IPS-18a (cell line): ENCODE measurements around the gene SHANK2.

Experiments
- H3K27ac ChIP-seq: one replicate; pipeline ENCODE4 v1.5.1; 2013; ENCODE audit warnings: low read length
- H3K27me3 ChIP-seq: one replicate; pipeline ENCODE4 v1.6.1; 2013; ENCODE audit warnings: mild to moderate bottlenecking, low read length; ENCODE audit not compliant: control insufficient read depth, insufficient read depth
- H3K36me3 ChIP-seq: one replicate; pipeline ENCODE4 v1.6.1; 2013; ENCODE audit warnings: low read depth, low read length; ENCODE audit not compliant: control insufficient read depth
- H3K4me1 ChIP-seq: one replicate; pipeline ENCODE4 v1.6.1; 2013; ENCODE audit warnings: low read depth, low read length; ENCODE audit not compliant: control insufficient read depth
- H3K4me3 ChIP-seq: one replicate; pipeline ENCODE4 v1.5.1; 2013; ENCODE audit warnings: low read length
- H3K9ac ChIP-seq: one replicate; pipeline ENCODE4 v1.6.1; 2013; ENCODE audit warnings: mild to moderate bottlenecking, low read length, moderate library complexity
- H3K9me3 ChIP-seq: one replicate; pipeline ENCODE4 v1.6.1; 2013; ENCODE audit warnings: low read depth, low read length; ENCODE audit not compliant: control insufficient read depth

SHANK2 gene

DNA sequence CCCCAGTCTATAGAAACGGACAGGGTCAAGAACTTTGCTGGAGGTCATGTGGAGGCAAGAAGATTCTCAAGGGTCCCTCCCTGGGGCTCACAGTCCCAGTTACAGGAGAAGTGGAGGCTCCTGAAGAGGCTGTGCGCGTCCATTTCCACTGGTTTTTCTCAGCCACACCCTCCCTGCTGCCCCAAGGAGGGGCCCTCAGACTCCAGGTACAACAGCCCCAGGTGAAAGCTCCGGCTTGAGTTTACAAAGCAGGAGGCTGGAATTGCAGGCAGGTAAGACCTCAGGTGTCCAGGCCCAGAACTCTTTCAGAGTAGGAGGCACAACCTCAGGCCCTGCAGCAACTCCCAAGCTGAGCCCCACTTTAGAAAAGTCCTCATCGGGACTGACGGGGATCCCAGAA, 3.1 kb downstream of the SHANK2 start:
- Histone ChIP-seq H3K9ac (no peak overlapping the region), H3K4me1 (peaks cover 68% of the 10 kb centered on the region), H3K4me3 (peak overlapping the region; percentile 1)

DNA sequence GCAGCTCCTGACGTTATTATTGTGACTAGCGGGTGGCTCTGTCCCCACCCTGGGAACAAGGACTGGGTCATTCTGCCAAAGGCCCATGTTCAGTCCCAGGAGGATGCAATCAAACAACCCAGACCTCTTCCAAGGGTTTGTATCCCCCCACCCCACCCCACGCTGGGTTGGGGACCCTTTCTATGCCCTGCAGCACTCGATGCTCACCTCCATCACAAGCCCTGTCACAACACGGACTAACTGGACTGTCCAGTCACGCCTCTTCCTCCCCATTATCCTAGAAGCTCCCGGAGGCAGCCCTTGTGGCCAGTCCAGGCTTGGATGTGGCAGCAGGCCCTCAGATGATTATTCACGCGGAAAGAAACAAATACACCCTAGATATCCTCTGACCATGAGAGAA, 3.7 kb downstream of the SHANK2 start:
- H3K4me1 ChIP-seq, result peaks cover 69% of the 10 kb centered on the region
- peaks cover 17% of the 10 kb centered on the region for H3K27me3 ChIP-seq
- H3K9ac ChIP-seq, result no peak overlapping the region
- H3K27ac ChIP-seq, result no peak overlapping the region
- no peaks in the 10 kb centered on the region for H3K36me3 ChIP-seq
- H3K9me3 ChIP-seq, result no peaks in the 10 kb centered on the region
- H3K4me3 ChIP-seq, result no peak overlapping the region

More for the DNA sequence above, 3.1 kb downstream of the SHANK2 start:
- Histone ChIP-seq H3K27me3 (peaks cover 17% of the 10 kb centered on the region), H3K27ac (no peak overlapping the region), H3K9me3 (no peaks in the 10 kb centered on the region), H3K36me3 (no peaks in the 10 kb centered on the region)

DNA sequence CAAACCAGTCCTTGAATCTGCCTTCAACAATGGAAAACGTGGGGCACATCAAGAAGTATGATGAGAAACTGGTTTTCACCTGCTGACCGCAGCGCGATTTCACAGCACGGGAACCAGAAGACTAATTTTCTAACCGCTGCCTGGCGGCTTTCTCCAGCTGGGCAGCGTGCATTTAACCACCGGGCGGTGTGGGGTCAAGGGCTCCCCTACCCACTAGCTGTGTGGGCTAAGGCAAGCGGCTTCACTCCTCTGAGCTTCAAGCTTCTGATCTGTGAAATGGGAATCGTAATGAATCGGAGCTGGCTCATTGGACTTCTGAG, 4.2 kb downstream of the SHANK2 start:
- H3K27me3 ChIP-seq, result peaks cover 17% of the 10 kb centered on the region
- no peaks in the 10 kb centered on the region for H3K36me3 ChIP-seq
- H3K27ac ChIP-seq, result no peak overlapping the region
- H3K4me3 ChIP-seq, result no peak overlapping the region
- H3K4me1 ChIP-seq, result peaks cover 66% of the 10 kb centered on the region
- H3K9ac ChIP-seq, result no peak overlapping the region
- H3K9me3 ChIP-seq, result no peaks in the 10 kb centered on the region

DNA sequence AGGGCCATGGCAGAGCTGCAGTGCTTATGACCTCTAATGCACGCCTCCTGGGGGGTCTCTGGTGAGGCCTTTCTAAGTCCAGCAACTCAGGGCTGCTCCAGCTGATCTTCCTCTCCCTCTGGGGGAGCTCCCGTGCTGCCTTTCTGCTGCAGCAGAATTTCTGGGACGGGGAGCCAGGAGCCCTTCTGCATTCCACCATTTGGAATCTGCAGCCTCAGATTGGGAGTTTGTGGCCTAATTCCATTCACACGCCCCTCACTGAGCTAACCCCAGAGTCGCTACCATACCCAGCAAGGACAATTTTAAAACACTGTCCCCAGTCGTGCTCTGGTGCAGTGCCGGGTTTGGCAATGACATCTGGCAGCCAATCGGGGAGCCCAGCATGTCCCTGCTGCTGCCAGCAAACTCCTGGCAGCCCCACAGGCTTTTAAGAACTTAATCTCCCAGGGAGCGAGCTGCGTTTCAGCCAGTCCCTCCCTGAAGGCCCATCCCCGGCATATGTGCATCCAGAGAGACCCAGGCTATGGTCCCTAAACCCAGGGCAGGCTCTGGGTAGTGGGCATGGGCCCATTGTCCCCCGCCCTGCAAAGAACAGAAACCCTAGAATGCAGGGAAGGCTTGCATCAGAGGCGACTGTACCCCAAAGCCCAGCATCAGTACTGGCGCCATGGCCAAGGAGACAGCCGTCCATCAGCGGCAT, 4.7 kb downstream of the SHANK2 start:
- Histone ChIP-seq H3K4me1 (peaks cover 66% of the 10 kb centered on the region), H3K9ac (no peak overlapping the region), H3K4me3 (peak overlapping the region; percentile 61), H3K9me3 (no peaks in the 10 kb centered on the region), H3K27me3 (peaks cover 17% of the 10 kb centered on the region), H3K36me3 (no peaks in the 10 kb centered on the region), H3K27ac (peak overlapping the region; percentile 96)

DNA sequence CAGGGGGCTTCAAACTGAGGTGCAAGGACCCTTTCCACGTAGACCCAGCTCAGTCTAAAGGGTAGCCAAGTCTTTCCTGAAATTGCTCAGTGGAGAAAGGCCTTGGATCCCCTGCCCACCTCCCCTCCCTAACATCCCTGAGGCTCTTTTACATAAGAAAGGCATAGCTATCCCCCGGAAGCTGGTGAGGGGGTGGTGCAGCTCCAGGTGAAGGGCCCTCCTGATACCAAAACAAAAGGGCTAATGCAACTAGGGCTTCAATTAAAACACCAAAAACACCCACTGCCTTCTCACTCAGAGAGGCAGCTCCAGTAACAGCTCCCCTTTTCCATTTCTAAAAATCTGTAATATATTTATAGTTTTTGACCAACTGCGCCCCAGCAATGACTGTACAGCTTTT, 5.8 kb downstream of the SHANK2 start:
- Histone ChIP-seq H3K9ac (peak overlapping the region; percentile 80), H3K9me3 (no peaks in the 10 kb centered on the region), H3K27ac (peak overlapping the region; percentile 96), H3K27me3 (peaks cover 17% of the 10 kb centered on the region), H3K36me3 (no peaks in the 10 kb centered on the region), H3K4me3 (peak overlapping the region; percentile 61), H3K4me1 (peaks cover 74% of the 10 kb centered on the region)

DNA sequence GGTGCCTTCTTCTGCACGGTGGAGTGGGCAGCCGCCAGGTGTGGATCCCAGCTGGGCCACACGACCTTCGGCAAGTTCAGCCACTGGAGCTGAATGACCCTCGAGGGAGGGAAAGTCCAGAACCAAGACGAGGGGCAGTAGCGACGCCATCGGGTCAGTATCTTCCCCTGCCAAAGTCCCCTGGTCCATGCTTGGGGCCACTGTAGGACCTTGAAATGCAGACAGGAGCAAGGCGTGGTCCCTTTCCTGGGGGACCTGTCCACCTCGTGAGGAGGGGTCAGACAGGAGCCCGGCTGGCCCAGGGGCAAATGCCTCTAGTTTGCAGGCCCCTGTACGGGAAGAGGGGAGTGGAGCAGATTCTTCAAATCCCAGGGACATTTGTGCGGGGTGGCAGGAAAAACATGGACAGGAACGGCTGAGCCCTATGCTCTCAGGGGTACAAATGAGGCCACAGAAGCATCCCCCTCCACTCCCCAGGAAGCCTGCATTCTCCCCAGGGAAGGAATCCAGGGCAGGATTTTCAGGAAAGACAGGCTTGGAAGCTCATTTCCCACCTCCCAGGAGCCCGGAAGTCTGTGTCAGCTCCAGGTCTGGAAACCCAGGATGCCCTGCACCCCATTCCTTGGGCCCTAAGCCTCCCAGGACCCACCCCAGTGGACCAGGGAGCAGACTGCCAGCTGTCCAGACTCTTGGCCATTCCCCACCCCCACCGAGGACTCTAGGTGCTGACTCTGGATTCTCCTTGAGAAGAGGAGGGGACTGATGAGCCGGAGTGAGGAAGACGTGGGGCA, 6.6 kb downstream of the SHANK2 start:
- Histone ChIP-seq H3K9me3 (no peaks in the 10 kb centered on the region), H3K27ac (peak overlapping the region; percentile 96), H3K36me3 (no peaks in the 10 kb centered on the region), H3K27me3 (peaks cover 13% of the 10 kb centered on the region), H3K4me3 (peak overlapping the region; percentile 61), H3K4me1 (peaks cover 81% of the 10 kb centered on the region), H3K9ac (peak overlapping the region; percentile 80)

DNA sequence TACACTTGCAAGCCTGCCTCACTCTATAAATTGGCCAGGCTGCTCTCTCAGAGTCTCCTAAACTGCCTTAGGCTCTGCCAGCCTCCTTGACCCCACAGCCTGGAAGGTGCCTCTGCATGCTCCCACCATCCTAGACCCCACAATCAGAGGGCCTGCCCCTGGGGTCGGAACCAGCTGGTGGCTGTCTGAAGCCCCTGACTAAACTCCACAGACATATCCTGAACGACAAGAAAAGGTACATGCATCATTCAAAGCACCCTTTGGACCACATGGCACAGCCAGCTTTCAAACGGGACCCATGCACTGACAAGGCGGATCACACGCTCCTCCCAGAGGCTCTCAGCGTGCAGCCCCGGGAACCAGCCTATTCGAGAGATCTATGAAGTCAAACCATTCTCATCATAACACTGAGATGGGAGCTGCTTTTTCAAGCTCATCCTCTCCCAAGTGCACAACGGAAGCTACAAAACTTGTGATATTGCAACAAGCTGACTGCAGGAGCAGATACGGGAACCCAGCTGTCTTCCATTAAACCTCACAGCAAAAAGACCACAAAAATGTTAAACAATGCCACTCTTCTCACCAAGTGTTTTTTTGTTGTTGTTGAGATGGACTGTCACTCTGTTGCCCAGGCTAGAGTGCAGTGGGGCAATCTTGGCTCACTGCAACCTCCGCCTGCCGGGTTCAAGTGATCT, 8.1 kb downstream of the SHANK2 start:
- H3K4me1 ChIP-seq, result peaks cover 67% of the 10 kb centered on the region
- H3K27ac ChIP-seq, result no peak overlapping the region
- H3K4me3 ChIP-seq, result no peak overlapping the region
- H3K27me3 ChIP-seq, result no peaks in the 10 kb centered on the region
- H3K9me3 ChIP-seq, result no peaks in the 10 kb centered on the region
- H3K36me3 ChIP-seq, result no peaks in the 10 kb centered on the region
- H3K9ac ChIP-seq, result no peak overlapping the region

DNA sequence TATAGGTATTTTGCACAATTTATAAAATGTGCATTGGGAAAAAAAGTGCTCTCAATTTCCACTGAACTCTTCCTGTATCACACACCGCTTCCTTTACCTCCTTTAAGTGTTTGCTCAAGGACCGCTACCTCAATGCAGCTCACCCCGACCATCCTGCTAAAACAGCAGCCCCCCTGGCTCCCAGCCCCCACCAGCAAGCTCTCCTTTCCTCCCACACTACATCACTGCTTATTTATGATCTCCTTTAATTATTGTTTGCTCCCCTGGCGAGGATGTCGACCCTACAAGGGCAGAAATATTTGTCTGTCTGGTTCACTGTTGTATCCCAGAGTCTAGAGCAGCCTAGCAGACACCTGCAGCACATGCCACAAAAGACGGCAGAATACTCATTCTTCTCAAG, 10.0 kb downstream of the SHANK2 start:
- Histone ChIP-seq H3K4me1 (peaks cover 48% of the 10 kb centered on the region), H3K27me3 (no peaks in the 10 kb centered on the region)

DNA sequence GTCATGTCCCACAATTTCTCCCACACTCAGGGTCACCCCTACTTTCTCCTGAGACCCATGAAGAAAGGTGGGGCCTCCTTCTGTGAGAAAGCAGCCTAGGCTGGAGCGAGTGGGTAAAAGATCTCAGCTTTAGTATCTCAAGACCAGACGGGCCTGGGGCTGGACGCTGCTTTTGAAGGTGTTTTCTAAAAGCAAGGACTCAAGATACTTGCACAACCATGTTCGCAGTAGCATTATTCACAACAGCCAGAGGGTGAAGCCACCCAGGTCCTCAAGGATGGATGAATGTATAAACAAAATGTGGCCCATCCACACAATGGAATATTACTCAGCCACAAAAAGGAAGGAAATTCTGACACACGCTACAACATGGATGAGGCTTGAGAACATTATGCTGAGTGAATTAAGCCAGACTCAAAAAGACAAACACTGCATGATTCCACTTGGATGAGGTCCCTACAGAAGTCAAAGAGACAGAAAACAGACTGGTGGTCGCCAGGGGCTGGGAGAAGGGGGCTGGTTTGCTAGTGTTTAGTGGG, 10.6 kb downstream of the SHANK2 start:
- Histone ChIP-seq H3K9ac (no peak overlapping the region), H3K27ac (no peak overlapping the region), H3K4me1 (peaks cover 42% of the 10 kb centered on the region), H3K4me3 (no peak overlapping the region), H3K9me3 (no peaks in the 10 kb centered on the region), H3K27me3 (no peaks in the 10 kb centered on the region), H3K36me3 (no peaks in the 10 kb centered on the region)

More for the DNA sequence above, 10.0 kb downstream of the SHANK2 start:
- no peak overlapping the region for H3K9ac ChIP-seq
- H3K27ac ChIP-seq, result no peak overlapping the region
- no peaks in the 10 kb centered on the region for H3K9me3 ChIP-seq
- no peak overlapping the region for H3K4me3 ChIP-seq
- no peaks in the 10 kb centered on the region for H3K36me3 ChIP-seq

DNA sequence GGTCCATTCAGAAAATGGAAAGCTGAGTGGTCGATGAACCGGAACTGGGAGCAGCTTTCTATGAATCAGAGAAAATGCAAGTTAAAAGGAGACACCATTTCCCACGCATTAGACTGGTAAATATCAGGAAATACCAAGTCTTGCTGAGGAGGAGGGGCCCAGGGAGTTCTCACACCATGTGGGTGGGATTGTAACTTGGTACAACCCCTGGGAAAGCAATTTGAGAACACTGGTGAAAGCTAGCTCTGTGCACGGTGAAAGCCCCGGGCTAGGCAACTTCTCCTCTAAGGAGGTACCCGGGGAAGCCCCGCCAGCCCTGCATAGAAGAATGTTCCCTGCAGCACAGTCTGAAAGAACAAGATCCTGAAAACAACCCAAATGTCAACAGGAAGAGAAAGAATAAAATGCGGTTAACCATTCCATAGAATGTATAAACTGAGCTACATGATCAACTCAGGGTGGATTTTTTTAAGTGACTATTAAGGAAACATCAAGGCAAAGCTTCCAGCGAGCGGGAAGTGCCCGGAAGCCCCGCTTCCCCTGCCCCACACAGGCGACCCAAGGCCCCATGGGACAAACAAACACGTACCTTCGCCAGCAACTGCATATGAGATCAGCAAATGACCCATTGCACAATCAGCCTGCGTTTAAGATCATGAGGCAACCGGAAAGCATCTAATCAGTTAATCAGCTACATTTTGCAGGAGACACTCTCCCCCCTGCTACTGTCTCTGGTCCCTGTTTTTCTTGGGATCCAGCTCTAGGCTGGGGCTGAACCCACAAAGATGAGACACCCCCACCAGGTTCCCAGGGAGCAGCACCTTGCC, 11.3 kb downstream of the SHANK2 start:
- H3K27ac ChIP-seq, result no peak overlapping the region
- H3K36me3 ChIP-seq, result no peaks in the 10 kb centered on the region
- peaks cover 36% of the 10 kb centered on the region for H3K4me1 ChIP-seq

More for the DNA sequence above, 11.3 kb downstream of the SHANK2 start:
- Histone ChIP-seq H3K4me3 (no peak overlapping the region), H3K9ac (no peak overlapping the region), H3K9me3 (no peaks in the 10 kb centered on the region), H3K27me3 (no peaks in the 10 kb centered on the region)
